Measurements from ENCODE around the gene CDR2L. TPM values are rescaled to one million over a fixed set of nuclear protein-coding genes. Genes with fewer than 3 reads are reported as not detected.

CDR2L gene
- polyA plus RNA-seq, 1 of the 3 experiments (the other 2 are of a cell fraction) = 21.2 TPM

DNA sequence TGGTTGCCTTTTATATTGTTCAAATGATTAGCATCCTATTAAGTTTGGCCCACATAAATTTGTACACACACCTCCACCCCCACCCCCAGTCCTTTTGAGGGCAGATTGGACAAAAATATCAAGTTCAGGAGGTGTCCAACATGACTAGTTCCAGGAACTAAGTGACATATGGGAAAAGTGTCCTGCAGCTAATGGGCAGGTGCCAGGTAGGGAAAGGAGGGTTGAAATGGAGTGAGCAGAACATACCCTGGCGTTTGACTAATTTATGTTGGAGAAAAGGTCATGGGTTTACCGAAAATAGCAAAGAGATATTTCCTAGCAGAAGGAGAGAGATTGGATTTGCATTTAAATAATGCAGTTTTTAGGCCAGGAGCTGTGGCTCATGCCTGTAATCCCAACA lies 64.5 kb downstream of the CDR2L start:
- Histone ChIP-seq H3K9me3 (no peaks in the 10 kb centered on the region), H2AFZ (ENCODE audit: low read depth) (no peak overlapping the region), H3F3A (replicated peaks; ENCODE audit: insufficient read depth) (peaks cover 7% of the 10 kb centered on the region), H3K36me3 (replicated peaks in 1 of 2; ENCODE audit: control insufficient read depth in 1 of 2, insufficient read depth in 2 of 2, low read length in 1 of 2) (peaks cover 38 to 65% of the 10 kb centered on the region in 2 experiments), H3K4me1 (ENCODE audit: control insufficient read depth in 1 of 2, insufficient read depth in 2 of 2, low read depth in 1 of 2, low read length in 1 of 2) (peaks cover 0 to 12% of the 10 kb centered on the region in 2 experiments; a peak in 2 of 4 replicates), H3K9ac (no peak overlapping the region), H3K27ac (ENCODE audit: low read depth in 2 of 2, low read length in 1 of 2) (no peak overlapping the region), H3K27me3 (ENCODE audit: insufficient read depth) (no peaks in the 10 kb centered on the region), H3K4me2 (no peak overlapping the region), H3K9me2 (no peaks in the 10 kb centered on the region), H3K4me3 (ENCODE audit: low read depth in 2 of 2, low read length in 1 of 2) (no peak overlapping the region), H3K79me2 (ENCODE audit: insufficient read depth) (peaks cover 64% of the 10 kb centered on the region), H4K20me1 (ENCODE audit: insufficient read depth) (no peaks in the 10 kb centered on the region)
- ChIA-PET CTCF (interaction anchor here (0.9 to 2.7 kb wide), 3 partner anchors 11 to 150 kb away, joined by 3 to 9 read pairs (median 6); no protein-coding TSS in a partner anchor), POLR2A (interaction anchor here (0.6 kb wide), 1 partner anchor 86 kb away, joined by 3 read pairs; no protein-coding TSS in a partner anchor)
- WGBS (ENCODE audit: low lambda C conversion rate) = 95% methylated on average over 2 of the region's 2 CpGs
- TF ChIP-seq GATA2 (CRISPR knock-in tag; IDR thresholded peaks at IDR 0.05) = no peak
- no peak for TF ChIP-seq NRF1 (IDR thresholded peaks at IDR 0.05; ENCODE audit: low read depth, low read length)
- no peak for TF ChIP-seq MEF2A (IDR thresholded peaks at IDR 0.05; ENCODE audit: borderline replicate concordance, low read depth)
- no peak for TF ChIP-seq NFIC (IDR thresholded peaks at IDR 0.05; ENCODE audit: borderline replicate concordance)
- TF ChIP-seq YY1 (IDR thresholded peaks at IDR 0.05; ENCODE audit: low read depth) = no peak
- TF ChIP-seq, protein P1, sequence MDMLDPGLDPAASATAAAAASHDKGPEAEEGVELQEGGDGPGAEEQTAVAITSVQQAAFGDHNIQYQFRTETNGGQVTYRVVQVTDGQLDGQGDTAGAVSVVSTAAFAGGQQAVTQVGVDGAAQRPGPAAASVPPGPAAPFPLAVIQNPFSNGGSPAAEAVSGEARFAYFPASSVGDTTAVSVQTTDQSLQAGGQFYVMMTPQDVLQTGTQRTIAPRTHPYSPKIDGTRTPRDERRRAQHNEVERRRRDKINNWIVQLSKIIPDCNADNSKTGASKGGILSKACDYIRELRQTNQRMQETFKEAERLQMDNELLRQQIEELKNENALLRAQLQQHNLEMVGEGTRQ (IDR thresholded peaks at IDR 0.05; ENCODE audit: borderline replicate concordance, low read depth, low read length) = no peak
- TF ChIP-seq FOSL2 (IDR thresholded peaks at IDR 0.05; ENCODE audit: borderline replicate concordance, low read depth) = no peak
- no peak for TF ChIP-seq ELF1 (IDR thresholded peaks at IDR 0.05)
- no peak for TF ChIP-seq CHD2 (IDR thresholded peaks at IDR 0.05; ENCODE audit: low read length, partially characterized antibody)
- TF ChIP-seq RCOR1 (IDR thresholded peaks at IDR 0.05; ENCODE audit: low read length) = no peak
- no peak for TF ChIP-seq JUND (IDR thresholded peaks at IDR 0.05)
- no peak for TF ChIP-seq MXI1 (IDR thresholded peaks at IDR 0.05; ENCODE audit: low read depth, low read length)
- TF ChIP-seq RFX5 (IDR thresholded peaks at IDR 0.05; ENCODE audit: low read length) = no peak
- TF ChIP-seq, protein P2, sequence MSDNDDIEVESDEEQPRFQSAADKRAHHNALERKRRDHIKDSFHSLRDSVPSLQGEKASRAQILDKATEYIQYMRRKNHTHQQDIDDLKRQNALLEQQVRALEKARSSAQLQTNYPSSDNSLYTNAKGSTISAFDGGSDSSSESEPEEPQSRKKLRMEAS (IDR thresholded peaks at IDR 0.05; ENCODE audit: low read depth) = no peak
- TF ChIP-seq CTCF (IDR thresholded peaks at IDR 0.05) = no peak
- no peak for TF ChIP-seq FOXM1 (IDR thresholded peaks at IDR 0.05; ENCODE audit: low read depth)
- no peak for TF ChIP-seq GABPA (IDR thresholded peaks at IDR 0.05; ENCODE audit: low read depth)
- no peak for TF ChIP-seq SIN3A (IDR thresholded peaks at IDR 0.05; ENCODE audit: borderline replicate concordance, low read depth, low read length)
- TF ChIP-seq, protein P3, sequence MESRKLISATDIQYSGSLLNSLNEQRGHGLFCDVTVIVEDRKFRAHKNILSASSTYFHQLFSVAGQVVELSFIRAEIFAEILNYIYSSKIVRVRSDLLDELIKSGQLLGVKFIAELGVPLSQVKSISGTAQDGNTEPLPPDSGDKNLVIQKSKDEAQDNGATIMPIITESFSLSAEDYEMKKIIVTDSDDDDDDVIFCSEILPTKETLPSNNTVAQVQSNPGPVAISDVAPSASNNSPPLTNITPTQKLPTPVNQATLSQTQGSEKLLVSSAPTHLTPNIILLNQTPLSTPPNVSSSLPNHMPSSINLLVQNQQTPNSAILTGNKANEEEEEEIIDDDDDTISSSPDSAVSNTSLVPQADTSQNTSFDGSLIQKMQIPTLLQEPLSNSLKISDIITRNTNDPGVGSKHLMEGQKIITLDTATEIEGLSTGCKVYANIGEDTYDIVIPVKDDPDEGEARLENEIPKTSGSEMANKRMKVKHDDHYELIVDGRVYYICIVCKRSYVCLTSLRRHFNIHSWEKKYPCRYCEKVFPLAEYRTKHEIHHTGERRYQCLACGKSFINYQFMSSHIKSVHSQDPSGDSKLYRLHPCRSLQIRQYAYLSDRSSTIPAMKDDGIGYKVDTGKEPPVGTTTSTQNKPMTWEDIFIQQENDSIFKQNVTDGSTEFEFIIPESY (IDR thresholded peaks at IDR 0.05; ENCODE audit: borderline replicate concordance, low read depth) = no peak
- no peak for DNase-seq

Small RNA genes lying within 50 kb of the gene (small RNA-seq; reads per million reads assigned to genes)
- gene RN7SL573P (0 reads per million in 7 experiments), gene RNU6-362P (0 reads per million in 7 experiments)

Other genes starting within 250 kb of the CDR2L start
- 26.9 and 40.1 TPM in 2 replicates for gene NHERF1, start 239.0 kb upstream of the CDR2L start, polyA plus RNA-seq (2012; rRNA removed)
- gene NAT9, start 211.3 kb upstream of the CDR2L start, polyA plus RNA-seq (2012; rRNA removed) = 117 and 190 TPM in 2 replicates
- 0.39 and 0.45 TPM in 2 replicates for gene GRIN2C, start 127.7 kb upstream of the CDR2L start, polyA plus RNA-seq (2012; rRNA removed)
- 86.7 and 89.5 TPM in 2 replicates for gene FDXR, start 114.6 kb upstream of the CDR2L start, polyA plus RNA-seq (2012; rRNA removed)
- gene FADS6, start 94.0 kb upstream of the CDR2L start, polyA plus RNA-seq (2012; rRNA removed) = not detected in 2 replicates
- gene USH1G, start 64.4 kb upstream of the CDR2L start, polyA plus RNA-seq (2012; rRNA removed) = 0.06 TPM in 1 of 2 replicates, not detected in the other
- gene OTOP2, start 63.4 kb upstream of the CDR2L start, polyA plus RNA-seq (2012; rRNA removed) = not detected in 2 replicates
- gene OTOP3, start 51.7 kb upstream of the CDR2L start, polyA plus RNA-seq (2012; rRNA removed) = not detected in 2 replicates
- gene HID1, start 14.9 kb upstream of the CDR2L start, polyA plus RNA-seq (2012; rRNA removed) = 2.5 and 2.9 TPM in 2 replicates
- gene MRPL58, start 25.0 kb downstream of the CDR2L start, polyA plus RNA-seq (2012; rRNA removed) = 87.3 and 89.2 TPM in 2 replicates
- 354 and 454 TPM in 2 replicates for gene ATP5PD, start 59.3 kb downstream of the CDR2L start, polyA plus RNA-seq (2012; rRNA removed)
- gene KCTD2, start 59.6 kb downstream of the CDR2L start, polyA plus RNA-seq (2012; rRNA removed) = 27.5 and 34.2 TPM in 2 replicates
- 0.03 and 0.06 TPM in 2 replicates for gene SLC16A5, start 100.3 kb downstream of the CDR2L start, polyA plus RNA-seq (2012; rRNA removed)
- gene ARMC7, start 122.3 kb downstream of the CDR2L start, polyA plus RNA-seq (2012; rRNA removed) = 7.3 and 10.8 TPM in 2 replicates
- gene NT5C, start 144.1 kb downstream of the CDR2L start, polyA plus RNA-seq (2012; rRNA removed) = 111 and 114 TPM in 2 replicates
- gene JPT1, start 166.9 kb downstream of the CDR2L start, polyA plus RNA-seq (2012; rRNA removed) = 259 and 490 TPM in 2 replicates
- 85.5 and 114 TPM in 2 replicates for gene SUMO2, start 195.3 kb downstream of the CDR2L start, polyA plus RNA-seq (2012; rRNA removed)
- gene NUP85, start 218.0 kb downstream of the CDR2L start, polyA plus RNA-seq (2012; rRNA removed) = 80.5 and 99.8 TPM in 2 replicates